GM12878 (cell line): ENCODE measurements around the gene ANKRD6. TPM values are rescaled to one million over a fixed set of nuclear protein-coding genes. Genes with fewer than 3 reads are reported as not detected.

Experiments used
- ATAC-seq: fragments of 200-7000 bp; cut with Tn5 transposase; 3 replicates; pipeline ENCODE4 v1.9.1; 2020; ENCODE audit warnings: mild to moderate bottlenecking, moderate library complexity
- BruUV-seq: library from RNA; stranded (reverse); fragments of 400-500 nt; replicated peaks from 2 replicates; lab custom pipeline; 2021; lab: Mats Ljungman, UMichigan
- CTCF ChIA-PET: fragments of 300-600 bp; sonication (Branson Sonifier 250); formaldehyde crosslinking; extraction: SDS; loops from one replicate; lab custom pipeline; 2021; ENCODE audit warnings: inconsistent platforms; lab: Yijun Ruan, JAX
- POLR2A ChIA-PET: fragments of 350-600 bp; formaldehyde crosslinking; extraction: SDS; loops from one replicate; lab custom pipeline; 2021; ENCODE audit warnings: inconsistent platforms; lab: Charles Lee
- RAD21 ChIA-PET: fragments of 300-600 bp; sonication (Branson Sonifier 250); formaldehyde crosslinking; loops from one replicate; lab custom pipeline; 2023; ENCODE audit warnings: antibody characterized with exemption; ENCODE audit not compliant: unreplicated experiment; lab: Charles Lee
- SMC1A ChIA-PET: fragments of 300-600 bp; sonication (Branson Sonifier 250); formaldehyde crosslinking; loops from one replicate; lab custom pipeline; 2023; ENCODE audit not compliant: unreplicated experiment, uncharacterized antibody; lab: Charles Lee
- DNase-seq: peaks from one replicate; pipeline ENCODE4 v3.0.0-alpha.2; 2011; ENCODE audit warnings: low read depth, low spot score
- FAIRE-seq: peaks from 3 replicates; lab custom pipeline; 2011; peaks lifted over from hg19 to GRCh38; lab: Jason Lieb, UNC
- H2AFZ ChIP-seq: 2 replicates; pipeline ENCODE4 v1.6.0; 2011; ENCODE audit warnings: low read depth, low read length, control low read depth; ENCODE audit not compliant: control insufficient read depth
- H3K27ac ChIP-seq: 2 replicates; pipeline ENCODE4 v1.5.1; 2011; ENCODE audit warnings: control low read depth; ENCODE audit not compliant: control insufficient read depth, insufficient read depth
- H3K27me3 ChIP-seq, 2 experiments: replicated peaks in 1 of 2; 2 replicates each; pipeline versions ENCODE4 v1.6.0 to v1.6.1; 2011; ENCODE audit warnings: low read length in 1 of 2; ENCODE audit not compliant: control insufficient read depth in 2 of 2, insufficient read depth in 2 of 2
- H3K36me3 ChIP-seq, 2 experiments: 2 replicates each; pipeline ENCODE4 v1.5.1; 2011; ENCODE audit warnings: low read length in 1 of 2; ENCODE audit not compliant: control insufficient read depth in 2 of 2, insufficient read depth in 2 of 2
- H3K4me1 ChIP-seq: 2 replicates; pipeline ENCODE4 v1.6.1; 2011; ENCODE audit warnings: mild to moderate bottlenecking, low read length, moderate library complexity, mixed read lengths; ENCODE audit not compliant: control insufficient read depth, insufficient read depth
- H3K4me2 ChIP-seq: 2 replicates; pipeline ENCODE4 v1.6.0; 2011; ENCODE audit warnings: control low read depth; ENCODE audit not compliant: control insufficient read depth, insufficient read depth
- H3K4me3 ChIP-seq: fragments of 200-600 bp; sonication (generic); 2 replicates; pipeline ENCODE4 v1.5.1; 2016
- H3K79me2 ChIP-seq: 2 replicates; pipeline ENCODE4 v1.6.0; 2011; ENCODE audit warnings: low read length; ENCODE audit not compliant: control insufficient read depth, insufficient read depth
- H3K9ac ChIP-seq: 2 replicates; pipeline ENCODE4 v1.8.0; 2011; ENCODE audit warnings: low read length, control low read depth, mixed read lengths; ENCODE audit not compliant: control insufficient read depth, insufficient read depth
- H3K9me3 ChIP-seq: replicated peaks from 3 replicates; pipeline ENCODE4 v1.5.1; 2011; ENCODE audit warnings: mild to moderate bottlenecking, low read length; ENCODE audit not compliant: control insufficient read depth, insufficient read depth
- H4K20me1 ChIP-seq: 2 replicates; pipeline ENCODE4 v1.6.0; 2011; ENCODE audit not compliant: control insufficient read depth, insufficient read depth
- CHD2 ChIP-seq: IDR thresholded peaks from 2 replicates; pipeline ENCODE4 v1.6.1; 2011; ENCODE audit warnings: low read depth, low read length, improper control_type of control experiment, borderline replicate concordance
- CTCF ChIP-seq, 3 experiments: IDR thresholded peaks in 2 of 3; conservative IDR thresholded peaks in 1 of 3; 2 replicates each; pipeline ENCODE4 v1.5.1; 2011; ENCODE audit warnings: low read depth in 3 of 3, low read length in 3 of 3, mild to moderate bottlenecking in 3 of 3, control low read depth in 2 of 3, moderate library complexity in 2 of 3, inconsistent platforms in 1 of 3, mixed read lengths in 1 of 3; ENCODE audit not compliant: control insufficient read depth in 2 of 3, insufficient read depth in 1 of 3; ENCODE audit errors: extremely low read depth in 1 of 3
- NFYB ChIP-seq: IDR thresholded peaks from 2 replicates; pipeline ENCODE4 v1.6.1; 2011; ENCODE audit warnings: low read depth, mild to moderate bottlenecking, low read length, improper control_type of control experiment, moderate library complexity; ENCODE audit not compliant: insufficient read depth
- RAD21 ChIP-seq: IDR thresholded peaks from 2 replicates; pipeline ENCODE4 v1.6.1; 2011; ENCODE audit warnings: mild to moderate bottlenecking, low read depth, low read length, moderate library complexity; ENCODE audit not compliant: insufficient read depth
- SMC3 ChIP-seq: IDR thresholded peaks from 2 replicates; pipeline ENCODE4 v1.6.1; 2011; ENCODE audit warnings: low read length, improper control_type of control experiment, borderline replicate concordance
- ZNF24 ChIP-seq: fragments of 450-650 bp; IDR thresholded peaks from 2 replicates; pipeline ENCODE4 v1.6.1; 2017; ENCODE audit warnings: antibody characterized with exemption, mild to moderate bottlenecking
- WGBS: methylation state at CpG from one replicate; pipeline ENCODE4 v1.1.6; 2016; ENCODE audit warnings: low lambda C conversion rate; ENCODE audit not compliant: insufficient replicate concordance, insufficient coverage; ENCODE audit errors: missing lambda C conversion rate; 5-methylcytosine and 5-hydroxymethylcytosine counted together
- in situ Hi-C: fragments of 300-500 bp; cut with MboI; formaldehyde crosslinking; loops from 9 replicates; pipeline ENCODE4 v1.14.3; 2018; ENCODE audit warnings: mixed read lengths
- intact Hi-C: fragments of 100-400 bp; cut with micrococcal nuclease; formaldehyde crosslinking; loops from one replicate; pipeline ENCODE4 v1.14.2; 2022; ENCODE audit not compliant: unreplicated experiment
- polyA plus RNA-seq, 11 experiments: library from polyadenylated mRNA; depleted of rRNA in 4 of 11; unstranded in 6 of 11; stranded (reverse) in 5 of 11; fragments of >200 nt; fragmentation: Nextera tagmentation in 4 of 11; fragmentation: Illumina TruSeq in 1 of 11; extraction: Ambion mirVana in 4 of 11; extraction: Trizol in 1 of 11; gene quantifications; 1 replicate in 1 of 11; 2 replicates in 10 of 11; pipeline versions ENCODE4 v1.2.1 to v1.2.3, GENCODE V29; 2011 to 2016; ENCODE audit warnings: inconsistent platforms in 2 of 11, missing spikeins in 2 of 11, low read depth in 1 of 11
- total RNA-seq, 4 experiments: library from RNA; depleted of rRNA in 3 of 4; stranded (reverse); fragments of >200 nt in 3 of 4; fragmentation: Illumina TruSeq in 1 of 4; extraction: Trizol in 1 of 4; gene quantifications; 2 replicates each; pipeline versions ENCODE4 v1.2.1 to v1.2.3, GENCODE V29; 2013 to 2021

Gene ANKRD6
- total and polyA plus RNA-seq, 10 of the 15 experiments (the other 5 are each of a cell fraction or from before 2014, with no cell fraction given), result 0.03 to 0.90 (median 0.38) TPM

- no TSS peak for BruUV-seq
- ChIA-PET RAD21 (interaction anchor here (1.9 kb wide), 1 partner anchor 226 kb away, joined by 6 read pairs; no protein-coding TSS in a partner anchor), SMC1A (interaction anchor here (1.5 kb wide), 1 partner anchor 226 kb away, joined by 5 read pairs; no protein-coding TSS in a partner anchor), POLR2A (no interaction called here), CTCF (interaction anchor here (0.9 to 4.3 kb wide), 8 partner anchors 11 to 342 kb away, joined by 3 to 24 read pairs (median 4); no protein-coding TSS in a partner anchor)
- Histone ChIP-seq H3K36me3 (no peaks in the 10 kb centered on the region; a peak in 1 of 4 replicates), H3K9me3 (no peaks in the 10 kb centered on the region), H3K9ac (no peak overlapping the region), H2AFZ (no peak overlapping the region), H3K27me3 (no peaks in the 10 kb centered on the region), H3K27ac (no peak overlapping the region), H3K79me2 (no peaks in the 10 kb centered on the region), H3K4me1 (peaks cover 17% of the 10 kb centered on the region), H3K4me3 (no peak overlapping the region), H3K4me2 (no peak overlapping the region), H4K20me1 (no peaks in the 10 kb centered on the region)
- ATAC-seq (peak; percentile 20; the same call in 1 of the 3 replicates), FAIRE-seq (no peak), DNase-seq (no peak)
- no peak for TF ChIP-seq CHD2
- peak; percentile 12 to 34 (median 14); a peak in 3 of 6 replicates for TF ChIP-seq CTCF (IDR thresholded peaks at IDR 0.05 in 2 of 3, conservative IDR thresholded peaks at IDR 0.05 in 1 of 3; ENCODE audit: control insufficient read depth in 2 of 3, extremely low read depth in 1 of 3, insufficient read depth in 1 of 3, low read depth in 3 of 3, low read length in 3 of 3)
- TF ChIP-seq ZNF24, result no peak
- 0 out of 2 replicates have a peak, but pooled peaks have one; percentile 47 for TF ChIP-seq NFYB
- TF ChIP-seq SMC3, result peak; percentile 29; the same call in 1 of the 2 replicates
- TF ChIP-seq RAD21, result peak; percentile 44
- 77% methylated on average over 3 of the region's 3 CpGs for WGBS
- intact Hi-C loops (loop anchor here (5.0 kb wide), 2 partner anchors 166 to 226 kb away; partner anchors contain the start of gene ANKRD6), in situ Hi-C loops (no loop called here)
Observed at GRCh38 chr6:89597988-89598387, 165.0 kb downstream of the ANKRD6 start.
